Prostate gland (tissue), 2 donors: ENCODE results near the gene SH3D19.

Experiments
- POLR2A ChIP-seq: fragments of 450-650 bp; IDR thresholded peaks from one replicate; pipeline ENCODE4 v1.6.1; 2016; ENCODE audit warnings: antibody characterized with exemption, mild to moderate bottlenecking
- POLR2AphosphoS5 ChIP-seq: sonication (generic); formaldehyde crosslinking; IDR thresholded peaks from one replicate; pipeline ENCODE4 v1.6.1; 2017; ENCODE audit warnings: antibody characterized with exemption
- TF ChIP-seq, protein P1 (sequence below), 4 experiments: fragments of 200-600 bp in 2 of 4; fragments of 450-650 bp in 2 of 4; sonication (generic) in 2 of 4; IDR thresholded peaks; 1 replicate in 3 of 4; 2 replicates in 1 of 4; pipeline ENCODE4 v1.5.1; 2016 to 2019; ENCODE audit warnings: antibody characterized with exemption in 4 of 4, mild to moderate bottlenecking in 2 of 4, moderate library complexity in 2 of 4

GRCh38 chr4:151315212-151315886, 10.1 kb downstream of the SH3D19 start:
- TF ChIP-seq POLR2AphosphoS5, result peak; percentile 28
- TF ChIP-seq, protein P1, sequence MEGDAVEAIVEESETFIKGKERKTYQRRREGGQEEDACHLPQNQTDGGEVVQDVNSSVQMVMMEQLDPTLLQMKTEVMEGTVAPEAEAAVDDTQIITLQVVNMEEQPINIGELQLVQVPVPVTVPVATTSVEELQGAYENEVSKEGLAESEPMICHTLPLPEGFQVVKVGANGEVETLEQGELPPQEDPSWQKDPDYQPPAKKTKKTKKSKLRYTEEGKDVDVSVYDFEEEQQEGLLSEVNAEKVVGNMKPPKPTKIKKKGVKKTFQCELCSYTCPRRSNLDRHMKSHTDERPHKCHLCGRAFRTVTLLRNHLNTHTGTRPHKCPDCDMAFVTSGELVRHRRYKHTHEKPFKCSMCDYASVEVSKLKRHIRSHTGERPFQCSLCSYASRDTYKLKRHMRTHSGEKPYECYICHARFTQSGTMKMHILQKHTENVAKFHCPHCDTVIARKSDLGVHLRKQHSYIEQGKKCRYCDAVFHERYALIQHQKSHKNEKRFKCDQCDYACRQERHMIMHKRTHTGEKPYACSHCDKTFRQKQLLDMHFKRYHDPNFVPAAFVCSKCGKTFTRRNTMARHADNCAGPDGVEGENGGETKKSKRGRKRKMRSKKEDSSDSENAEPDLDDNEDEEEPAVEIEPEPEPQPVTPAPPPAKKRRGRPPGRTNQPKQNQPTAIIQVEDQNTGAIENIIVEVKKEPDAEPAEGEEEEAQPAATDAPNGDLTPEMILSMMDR (IDR thresholded peaks at IDR 0.05), result no peak
- no peak for TF ChIP-seq POLR2A
